Activated naive CD8-positive, alpha-beta T cell treated with anti-CD3 and anti-CD28 coated beads, Interleukin-2, amount 50 U/mL, for 16 hours (primary cell): ENCODE measurements around the gene RANBP1.

Experiments
- DNase-seq: peaks from one replicate; pipeline ENCODE4 v3.0.0-alpha.2; 2020; ENCODE audit warnings: low read depth, low spot score

RANBP1 gene

DNA sequence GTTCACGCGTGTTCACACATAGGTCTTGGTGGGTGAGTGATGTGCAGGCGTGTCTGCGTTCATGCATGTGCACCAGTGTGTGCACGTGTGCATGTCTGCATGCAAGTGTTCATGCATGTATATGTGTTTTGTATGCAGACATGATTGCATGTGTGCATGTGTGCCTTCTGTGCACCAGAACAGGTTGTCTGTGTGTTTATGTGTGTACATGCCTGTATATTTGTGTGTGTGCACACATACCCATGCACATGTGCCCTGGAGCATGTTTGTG lies 20.6 kb downstream of the RANBP1 start:
- no peak for DNase-seq

DNA sequence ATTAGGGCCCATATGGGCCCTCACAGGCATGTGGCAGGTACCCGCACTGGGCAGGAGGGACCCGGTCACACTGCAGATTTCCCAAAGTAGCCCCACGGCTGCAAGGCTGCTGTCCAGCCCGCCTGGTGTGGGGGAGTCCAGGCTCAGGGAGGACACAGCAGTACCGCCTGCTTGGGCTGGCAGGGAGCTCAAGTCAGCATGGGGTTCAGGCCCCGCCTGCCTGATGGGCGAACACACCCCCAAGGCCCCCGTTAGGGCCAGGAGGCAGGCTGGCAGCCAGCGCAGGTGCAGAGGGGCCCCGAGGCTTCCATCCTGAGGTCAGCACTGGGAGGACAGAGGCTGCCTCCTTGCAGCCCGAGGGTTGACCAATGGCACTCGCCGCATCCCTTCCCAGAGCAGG lies 21.2 kb downstream of the RANBP1 start:
- no peak for DNase-seq

DNA sequence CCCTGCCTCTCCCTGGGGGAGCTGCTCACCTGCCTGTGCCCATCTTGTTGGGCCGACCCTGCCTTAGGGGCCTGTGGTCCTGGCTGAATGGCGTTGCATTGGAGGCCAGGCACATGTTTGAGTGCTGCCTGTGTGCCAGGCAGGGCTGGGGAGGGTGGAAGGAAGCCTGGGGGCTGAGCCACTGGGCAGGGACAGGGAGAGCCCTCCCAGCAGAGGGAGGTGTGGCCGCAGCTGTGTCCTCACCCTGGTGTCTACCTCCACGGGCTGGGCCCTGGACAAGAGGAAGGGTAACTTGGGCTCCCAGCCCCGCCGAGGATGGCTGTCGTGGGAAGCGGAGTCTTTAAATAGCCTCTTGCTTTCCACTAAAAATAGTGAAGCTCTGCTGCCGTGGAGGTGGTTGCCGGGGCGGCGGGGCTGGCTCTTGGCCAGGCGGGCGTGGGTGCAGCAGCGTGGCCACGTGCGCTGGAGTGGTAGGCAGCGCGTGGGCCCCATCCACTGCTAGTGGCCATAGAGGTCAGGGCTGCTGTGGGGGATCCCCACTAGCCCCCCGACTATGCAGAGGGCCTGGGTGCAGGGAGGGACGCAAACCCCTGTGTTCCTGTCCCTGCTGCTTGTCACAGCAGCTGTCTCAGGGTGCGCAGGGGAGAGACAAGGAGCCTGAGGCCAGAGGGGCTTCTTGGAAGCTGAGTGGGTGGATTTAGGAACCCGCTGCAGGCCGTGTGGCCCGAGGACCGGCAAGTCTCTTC lies 21.9 kb downstream of the RANBP1 start:
- no peak for DNase-seq

DNA sequence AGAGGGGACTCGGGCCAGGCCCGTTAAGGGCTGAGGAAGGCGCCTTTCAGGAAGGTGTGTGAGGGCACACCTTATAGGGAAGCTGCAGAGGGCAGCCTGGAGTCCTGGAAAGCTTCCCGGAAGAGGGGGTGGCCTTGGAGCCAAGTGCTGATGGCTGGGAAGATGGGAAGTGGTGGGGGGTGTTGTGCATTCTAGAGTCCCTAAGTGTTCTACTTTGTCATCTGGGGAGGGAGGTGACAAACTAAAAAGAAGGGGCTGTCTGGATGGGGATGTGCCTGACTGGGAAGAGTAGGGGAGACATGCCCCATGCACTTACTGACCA lies 22.5 kb downstream of the RANBP1 start:
- DNase-seq, result no peak

DNA sequence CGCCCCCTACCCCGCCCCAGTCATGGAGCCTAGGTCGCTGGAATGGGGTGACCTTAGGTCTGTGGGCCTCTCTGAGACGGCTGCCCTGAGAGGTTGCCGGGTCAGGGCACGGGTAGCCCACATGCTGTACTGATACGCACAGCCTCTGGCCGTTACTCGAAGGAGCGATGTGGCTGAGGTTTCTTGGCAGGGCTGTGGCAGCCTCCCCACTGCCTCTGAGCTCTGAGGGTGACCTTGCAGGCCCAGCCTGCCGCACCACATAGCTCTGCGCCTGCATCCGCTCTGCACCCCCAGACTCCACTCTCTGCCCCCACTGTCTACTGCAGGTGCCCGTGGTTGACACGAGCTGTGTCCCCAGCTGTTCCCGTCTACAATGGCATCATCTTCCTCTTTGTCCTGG lies 23.0 kb downstream of the RANBP1 start:
- DNase-seq, result no peak

DNA sequence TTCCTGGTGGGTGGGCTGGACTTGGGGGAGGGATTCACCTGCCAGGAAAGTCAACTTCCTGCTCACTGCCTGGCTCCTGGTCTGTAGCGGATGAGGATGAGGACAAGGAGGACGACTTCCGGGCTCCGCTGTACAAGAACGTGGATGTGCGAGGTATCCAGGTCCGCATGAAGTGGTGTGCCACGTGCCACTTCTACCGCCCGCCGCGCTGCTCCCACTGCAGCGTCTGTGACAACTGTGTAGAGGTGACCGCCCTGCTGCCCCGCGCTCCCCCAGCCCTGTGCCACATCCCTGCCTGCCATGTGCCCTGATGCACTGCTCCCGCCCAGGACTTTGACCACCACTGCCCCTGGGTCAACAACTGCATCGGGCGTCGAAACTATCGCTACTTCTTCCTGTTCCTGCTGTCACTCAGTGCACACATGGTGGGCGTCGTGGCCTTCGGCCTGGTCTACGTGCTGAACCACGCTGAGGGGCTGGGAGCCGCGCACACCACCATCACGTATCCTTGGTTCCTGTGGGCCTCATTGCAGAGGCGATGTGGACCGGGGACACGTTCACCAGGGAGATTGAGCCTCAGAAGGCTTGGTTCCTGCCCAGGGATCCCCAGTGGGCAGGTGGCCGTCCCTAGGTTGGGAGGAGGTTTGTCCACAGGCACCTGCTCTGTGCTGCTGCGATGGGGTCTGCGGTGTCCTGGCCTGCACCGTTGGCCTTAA lies 23.6 kb downstream of the RANBP1 start:
- DNase-seq, result no peak

DNA sequence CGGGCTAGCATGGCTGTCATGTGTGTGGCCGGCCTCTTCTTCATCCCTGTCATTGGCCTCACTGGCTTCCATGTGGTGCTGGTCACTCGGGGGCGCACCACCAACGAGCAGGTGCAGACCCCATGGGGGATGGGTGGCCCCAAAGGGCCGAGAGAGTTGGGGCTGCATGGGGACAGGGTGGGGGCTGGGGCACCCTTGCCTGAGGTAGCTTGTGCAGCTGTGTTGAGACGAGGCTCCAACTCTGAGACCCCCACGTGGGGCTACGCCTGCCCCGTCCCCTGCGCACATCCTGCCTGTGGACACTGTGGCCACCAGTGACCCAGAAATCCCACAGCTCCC lies 24.2 kb downstream of the RANBP1 start:
- no peak for DNase-seq

DNA sequence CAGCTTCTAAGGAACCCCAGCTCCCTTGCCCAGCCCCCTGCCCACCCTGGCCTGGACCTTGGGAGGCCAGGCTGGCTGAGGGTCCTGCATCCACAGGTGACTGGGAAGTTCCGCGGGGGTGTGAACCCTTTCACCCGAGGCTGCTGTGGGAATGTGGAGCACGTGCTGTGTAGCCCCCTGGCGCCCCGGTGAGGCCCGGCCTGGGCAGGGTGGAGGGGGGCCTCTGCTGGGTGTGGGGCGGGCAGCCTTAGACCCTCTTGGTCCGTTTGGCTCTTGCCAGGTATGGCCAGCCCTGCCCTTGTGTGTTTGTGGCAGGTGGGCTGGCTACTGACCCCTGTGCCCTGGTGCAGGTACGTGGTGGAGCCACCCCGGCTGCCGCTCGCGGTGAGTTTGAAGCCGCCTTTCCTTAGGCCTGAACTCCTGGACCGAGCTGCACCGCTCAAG lies 24.6 kb downstream of the RANBP1 start:
- no peak for DNase-seq

DNA sequence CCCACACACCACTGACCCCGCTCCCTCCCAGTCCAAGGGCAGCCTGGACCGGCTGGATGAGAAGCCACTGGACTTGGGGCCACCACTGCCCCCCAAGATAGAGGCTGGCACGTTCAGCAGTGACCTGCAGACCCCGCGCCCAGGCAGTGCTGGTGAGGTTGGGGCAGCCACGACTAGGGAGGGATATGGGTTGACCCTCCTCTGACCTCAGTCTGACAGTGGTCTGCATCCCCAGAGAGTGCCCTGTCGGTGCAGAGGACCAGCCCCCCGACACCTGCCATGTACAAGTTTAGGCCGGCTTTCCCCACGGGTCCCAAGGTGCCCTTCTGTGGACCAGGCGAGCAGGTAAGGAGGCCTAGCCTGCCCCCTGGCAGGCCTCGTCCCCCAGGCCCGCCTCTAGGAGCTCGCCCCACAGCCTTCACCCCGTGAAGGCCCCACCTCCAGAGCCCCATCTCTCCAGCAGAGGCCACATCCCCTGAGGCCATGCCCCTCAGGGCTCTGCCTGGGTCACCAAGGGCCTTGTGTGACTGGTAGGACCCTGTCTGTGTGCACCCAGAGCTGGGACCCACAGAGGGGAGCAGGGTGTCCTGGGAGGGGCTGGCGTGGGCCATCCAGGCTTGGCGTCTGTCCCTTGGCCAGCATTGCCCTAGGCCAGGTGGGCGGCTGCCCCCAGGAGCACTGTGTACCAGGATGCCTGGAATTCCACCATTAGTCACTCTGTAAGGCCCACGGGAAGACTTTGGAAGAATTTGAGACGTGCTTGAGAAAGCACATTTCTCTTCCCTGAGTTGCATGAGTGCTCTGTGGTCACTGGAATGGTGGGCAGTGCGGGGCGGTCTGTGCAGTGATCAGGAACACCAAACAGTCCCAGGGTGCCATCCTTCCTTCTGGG lies 25.5 kb downstream of the RANBP1 start:
- DNase-seq, result no peak

DNA sequence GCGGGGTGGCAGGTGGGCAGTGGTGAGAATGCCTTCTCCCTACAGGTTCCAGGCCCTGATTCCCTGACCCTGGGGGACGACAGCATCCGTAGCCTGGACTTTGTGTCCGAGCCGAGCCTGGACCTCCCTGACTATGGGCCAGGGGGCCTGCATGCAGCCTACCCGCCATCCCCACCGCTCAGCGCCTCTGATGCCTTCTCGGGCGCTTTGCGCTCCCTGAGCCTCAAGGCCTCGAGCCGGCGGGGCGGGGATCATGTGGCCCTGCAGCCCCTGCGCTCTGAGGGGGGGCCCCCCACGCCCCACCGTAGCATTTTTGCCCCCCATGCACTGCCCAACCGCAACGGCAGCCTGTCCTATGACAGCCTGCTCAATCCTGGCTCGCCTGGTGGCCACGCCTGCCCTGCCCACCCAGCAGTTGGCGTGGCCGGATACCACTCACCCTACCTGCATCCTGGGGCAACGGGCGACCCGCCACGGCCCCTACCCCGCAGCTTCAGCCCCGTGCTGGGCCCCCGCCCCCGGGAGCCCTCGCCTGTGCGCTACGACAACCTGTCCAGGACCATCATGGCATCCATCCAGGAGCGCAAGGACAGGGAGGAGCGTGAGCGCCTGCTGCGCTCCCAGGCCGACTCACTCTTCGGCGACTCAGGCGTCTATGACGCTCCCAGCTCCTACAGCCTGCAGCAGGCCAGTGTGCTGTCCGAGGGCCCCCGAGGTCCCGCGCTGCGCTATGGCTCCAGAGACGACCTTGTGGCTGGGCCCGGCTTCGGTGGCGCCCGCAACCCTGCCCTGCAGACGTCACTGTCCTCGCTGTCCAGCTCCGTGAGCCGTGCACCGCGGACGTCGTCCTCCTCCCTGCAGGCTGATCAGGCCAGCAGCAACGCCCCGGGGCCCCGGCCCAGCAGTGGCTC lies 27.1 kb downstream of the RANBP1 start:
- no peak for DNase-seq

DNA sequence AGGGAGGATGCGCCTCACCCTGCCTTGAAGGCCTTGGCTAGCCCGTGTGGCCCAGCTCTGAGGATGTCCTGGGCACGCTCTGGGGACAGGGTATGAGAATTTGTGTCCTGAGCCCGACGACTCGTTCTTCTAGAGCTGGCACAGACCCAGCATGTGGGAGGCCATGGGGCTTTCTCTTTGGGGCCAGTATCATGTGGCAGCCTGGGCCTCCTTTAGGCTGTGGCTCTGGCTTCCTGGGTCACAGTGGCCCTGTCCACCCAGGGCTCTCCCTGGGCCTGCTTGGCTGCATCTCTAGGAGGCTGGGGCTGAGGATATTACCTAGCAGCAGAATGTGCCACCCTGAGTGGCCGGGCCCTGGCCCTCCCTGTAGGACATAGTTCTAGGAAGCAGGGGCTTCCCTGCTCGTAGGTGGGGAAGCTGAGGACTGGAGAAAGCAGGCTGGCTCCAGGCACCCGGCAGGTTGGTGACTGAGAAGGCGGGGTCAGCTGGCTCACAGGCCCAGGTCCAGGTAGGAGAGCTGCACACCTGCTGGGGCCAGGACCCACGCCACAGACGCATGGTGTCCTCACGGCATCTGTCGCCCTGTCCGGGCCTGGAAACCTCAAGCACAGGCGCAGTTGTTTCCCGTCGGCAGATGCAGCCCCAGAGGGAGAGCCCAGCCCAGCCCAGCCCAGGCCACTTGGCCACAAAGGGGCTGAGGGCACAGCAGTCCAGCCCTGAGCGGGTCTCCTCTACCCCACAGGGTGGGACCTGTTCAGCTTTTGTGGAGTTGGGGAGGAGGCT lies 28.2 kb downstream of the RANBP1 start:
- no peak for DNase-seq

DNA sequence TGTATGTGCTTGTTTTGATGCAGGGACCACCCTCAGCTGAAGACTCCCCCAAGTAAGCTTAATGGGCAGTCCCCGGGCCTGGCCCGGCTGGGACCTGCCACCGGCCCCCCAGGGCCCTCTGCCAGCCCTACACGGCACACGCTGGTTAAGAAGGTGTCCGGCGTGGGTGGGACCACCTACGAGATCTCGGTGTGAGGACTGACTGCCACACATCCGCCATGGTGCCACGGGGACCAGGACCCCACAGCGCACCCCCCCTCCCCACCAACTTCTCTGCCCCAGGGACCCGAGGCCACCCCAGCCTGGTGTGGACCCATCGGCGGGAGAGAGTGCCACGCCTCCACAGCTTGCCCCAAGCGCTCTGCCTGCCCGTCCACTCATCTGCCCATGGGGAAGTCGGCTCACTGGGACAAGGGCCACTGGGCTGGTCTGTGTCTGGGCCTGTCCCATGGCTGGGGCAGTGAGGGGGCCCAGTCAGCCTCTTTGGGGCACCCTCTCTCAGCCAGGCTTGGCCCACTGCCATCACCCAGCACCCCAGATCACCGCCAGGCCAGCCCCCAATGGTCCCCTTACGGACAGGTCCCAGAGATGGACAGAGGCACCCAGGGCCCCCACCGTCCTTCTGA lies 29.4 kb downstream of the RANBP1 start:
- DNase-seq, result no peak

DNA sequence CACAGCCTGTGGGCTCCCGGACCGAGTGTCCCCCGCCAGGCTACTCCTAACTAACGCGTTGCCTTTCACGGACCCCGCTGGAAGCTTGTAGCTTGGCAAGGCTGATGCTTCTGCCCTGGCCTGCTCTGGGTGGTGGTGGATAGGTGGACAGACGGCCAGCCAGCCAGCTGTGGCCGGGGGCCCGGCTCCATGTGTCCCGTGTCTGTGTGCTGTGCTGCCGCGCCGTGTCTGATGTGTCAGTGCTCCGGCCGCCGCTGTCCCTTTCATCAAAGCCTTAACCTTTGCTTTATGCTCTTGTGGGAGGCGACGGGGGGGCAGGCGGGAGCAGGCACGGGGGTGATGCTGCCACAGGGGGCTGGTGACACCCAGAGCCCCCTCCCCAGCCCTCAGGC lies 29.9 kb downstream of the RANBP1 start:
- no peak for DNase-seq

DNA sequence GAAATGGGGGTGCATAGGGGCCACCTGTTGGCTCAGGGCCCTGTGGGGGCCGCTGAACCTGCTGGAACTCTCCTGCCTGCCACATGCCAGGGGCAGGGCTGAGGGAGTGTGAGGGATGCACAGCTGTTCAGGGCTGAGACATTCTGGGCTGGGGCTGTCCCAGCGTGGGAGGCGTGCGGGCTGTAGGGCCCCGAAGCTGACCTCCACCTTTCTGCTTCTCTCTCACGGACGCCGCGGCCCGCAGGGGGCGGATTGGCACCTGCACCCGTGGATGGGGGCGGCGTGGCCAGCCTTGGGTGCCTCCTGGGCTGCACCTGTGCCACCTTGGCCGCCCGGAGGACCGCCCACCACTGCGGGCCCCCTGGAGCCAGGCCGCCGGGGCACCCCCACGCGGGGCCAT lies 30.9 kb downstream of the RANBP1 start:
- DNase-seq, result no peak

DNA sequence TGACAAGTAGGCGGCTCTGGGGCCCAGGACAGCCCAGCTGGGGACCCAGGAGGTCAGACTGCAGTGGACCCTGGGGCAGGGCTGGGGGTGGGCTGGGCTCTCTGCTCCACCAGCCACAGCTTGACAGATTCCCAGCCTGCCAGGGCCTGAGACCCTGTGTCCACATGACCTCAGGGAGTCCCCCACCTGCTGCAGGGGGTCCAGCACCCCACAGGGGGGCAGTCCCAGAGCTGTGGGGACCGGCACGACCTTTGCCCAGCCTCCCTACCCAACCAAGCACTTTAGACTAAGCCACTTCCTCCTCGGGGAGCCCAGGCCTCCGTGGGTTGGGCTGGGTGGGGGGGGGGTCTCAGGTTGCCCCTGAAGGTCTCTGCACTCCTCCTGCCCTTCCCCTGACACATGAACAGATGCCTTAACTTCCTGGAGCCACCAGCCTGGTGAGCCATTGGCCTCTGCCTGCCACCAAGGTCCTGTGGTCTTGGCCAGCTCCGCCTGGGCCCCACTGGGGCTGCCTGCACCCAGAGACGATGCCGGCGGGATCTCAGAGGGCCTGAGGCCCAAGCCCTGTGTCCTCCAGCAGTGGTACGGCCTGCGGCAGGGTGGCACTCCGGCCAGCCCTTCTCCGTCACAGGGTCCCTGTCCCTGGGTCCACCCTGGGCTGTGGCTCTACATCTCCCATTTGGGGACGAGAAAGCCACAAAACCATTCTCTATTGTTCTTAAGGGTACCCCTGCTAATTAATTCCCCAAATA lies 31.5 kb downstream of the RANBP1 start:
- no peak for DNase-seq

DNA sequence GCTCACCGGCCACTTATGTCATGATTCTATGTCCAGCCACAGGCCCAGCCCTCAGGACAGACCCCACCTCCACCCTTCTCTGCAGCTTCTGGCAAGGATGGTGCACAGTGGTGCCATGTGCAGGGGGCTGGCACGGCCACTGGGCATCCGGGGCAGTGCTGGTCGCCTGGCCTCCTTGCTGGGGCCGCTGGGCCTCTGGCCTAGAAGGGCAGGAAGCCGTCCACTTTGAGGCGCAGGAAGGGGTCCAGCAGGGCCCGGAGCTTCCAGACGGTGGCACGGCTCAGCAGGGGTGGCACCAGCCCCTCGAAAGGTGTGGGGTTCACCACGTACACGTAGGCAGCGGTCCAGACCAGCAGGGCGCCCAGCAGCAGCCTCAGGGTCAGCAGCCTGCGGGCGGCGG lies 32.5 kb downstream of the RANBP1 start:
- no peak for DNase-seq

DNA sequence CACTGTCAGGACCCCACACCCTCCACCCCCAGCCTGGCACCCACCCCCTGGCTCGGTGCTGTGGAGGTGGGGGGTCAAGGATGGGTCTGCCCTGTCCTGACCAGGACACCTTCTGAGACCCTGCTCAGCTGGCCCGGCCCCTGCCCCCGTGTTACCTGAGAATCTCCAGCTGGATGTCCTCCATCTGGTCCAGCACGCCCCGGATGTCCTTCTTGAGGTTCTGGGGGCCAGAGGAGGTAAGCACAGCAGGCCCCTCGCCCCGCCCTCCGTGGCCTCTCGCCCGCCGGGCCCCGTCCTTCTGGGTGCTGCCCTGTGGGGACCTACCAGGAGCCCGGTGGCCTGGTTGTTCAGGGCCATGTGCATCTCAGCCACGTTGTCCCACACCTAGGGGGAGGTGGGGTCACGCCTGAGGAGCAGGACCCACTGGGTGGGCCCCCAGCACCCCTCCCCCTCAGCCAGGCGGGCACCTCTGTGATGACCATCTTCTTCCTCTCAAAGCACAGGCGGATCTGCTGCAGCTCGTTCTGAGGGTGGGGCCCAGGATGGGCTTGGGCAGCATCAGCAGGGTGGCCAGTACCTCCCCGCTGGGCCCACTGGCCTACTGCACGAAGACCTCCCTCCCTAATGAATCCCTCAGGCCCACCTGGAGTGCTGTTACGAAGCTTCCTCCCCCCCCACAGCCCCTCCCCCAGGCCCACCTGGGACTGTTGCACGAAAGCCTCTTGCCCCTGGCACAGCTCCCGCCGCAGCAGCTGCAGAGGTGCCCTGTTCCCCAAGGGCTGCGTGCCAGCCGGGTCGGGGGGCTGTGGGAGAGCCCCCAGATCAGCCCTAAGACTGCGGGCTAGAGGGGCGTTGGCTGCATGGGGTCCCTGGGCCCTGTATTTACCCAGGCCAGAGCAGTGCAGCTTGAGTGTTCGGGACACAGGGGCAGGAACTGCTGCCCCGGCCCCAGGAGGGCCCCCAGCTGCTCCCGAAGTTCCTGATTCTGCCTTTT lies 33.6 kb downstream of the RANBP1 start:
- no peak for DNase-seq

DNA sequence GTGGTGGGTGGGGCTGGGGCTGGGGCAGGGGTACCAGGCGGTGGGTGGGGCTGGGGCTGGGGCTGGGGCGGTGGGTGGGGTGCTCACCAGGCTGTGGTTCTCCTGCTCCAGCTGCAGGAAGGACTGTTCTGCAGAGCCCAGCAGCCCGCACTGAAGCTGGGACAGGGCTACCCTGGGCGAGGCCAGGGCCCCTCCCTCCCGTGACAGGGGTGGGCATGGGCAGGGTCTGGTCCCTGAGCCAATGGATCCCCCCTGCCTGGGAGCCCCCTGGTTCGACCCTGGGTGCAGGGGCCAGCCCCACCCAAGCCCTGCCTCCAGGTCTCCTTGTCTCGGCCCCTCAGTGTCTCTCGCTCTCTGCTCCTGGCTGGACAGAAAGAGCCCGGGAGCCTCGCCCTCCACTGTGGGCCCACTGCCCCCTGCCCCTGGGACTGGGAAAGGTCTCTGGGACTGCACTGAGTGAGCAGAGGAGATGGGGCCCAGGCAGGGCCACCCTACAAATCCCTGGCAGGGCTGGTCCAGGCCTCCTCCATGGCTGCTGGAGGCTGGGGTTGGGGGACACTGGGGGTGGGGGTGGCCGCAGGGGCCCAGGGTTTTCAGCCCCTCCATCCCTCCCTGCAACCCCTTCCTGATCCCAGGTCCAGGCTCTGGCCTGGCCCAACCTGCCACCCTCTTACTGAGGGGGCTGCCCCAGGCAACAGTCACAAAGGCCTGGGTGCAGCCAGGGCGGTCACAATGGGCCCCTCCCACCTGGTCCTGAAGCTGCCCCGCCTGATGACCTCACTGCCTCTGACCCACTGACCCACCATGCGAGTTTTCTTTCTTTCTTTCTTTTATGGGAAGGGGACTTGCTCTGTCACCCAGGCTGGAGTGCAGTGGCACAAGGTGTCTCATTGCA lies 34.7 kb downstream of the RANBP1 start, which contains the start of gene CCDC188:
Gene CCDC188 (minus strand): TSS at position 675 of the 895 bp plus-strand sequence. CDS start 69 bp downstream, at position 606.
- DNase-seq, result no peak
